Ishikawa (cell line): Measurements from ENCODE around the gene KRTAP5-10.

Source experiments
- CREB1 ChIP-seq: IDR thresholded peaks from 2 replicates; pipeline ENCODE4 v1.6.1; 2012; ENCODE audit warnings: low read depth
- EP300 ChIP-seq: IDR thresholded peaks from 2 replicates; pipeline ENCODE4 v1.6.1; 2012; ENCODE audit warnings: borderline replicate concordance
- FOXM1 ChIP-seq: IDR thresholded peaks from 2 replicates; pipeline ENCODE4 v1.6.1; 2012; ENCODE audit warnings: low read depth, borderline replicate concordance
- NFIC ChIP-seq: IDR thresholded peaks from 2 replicates; pipeline ENCODE4 v1.6.1; 2012
- TEAD4 ChIP-seq: IDR thresholded peaks from 2 replicates; pipeline ENCODE4 v1.6.1; 2012
- YY1 ChIP-seq: IDR thresholded peaks from 2 replicates; pipeline ENCODE4 v1.6.1; 2012; ENCODE audit warnings: low read depth

- TF ChIP-seq CREB1, result no peak
- no peak for TF ChIP-seq NFIC
- no peak for TF ChIP-seq EP300
- no peak for TF ChIP-seq YY1
- TF ChIP-seq TEAD4, result no peak
- TF ChIP-seq FOXM1, result no peak
These were observed 46.6 kb upstream of the KRTAP5-10 start for GRCh38 chr11:71518506-71519471.
